GM20000 (cell line): ENCODE data around the gene CDK14.

ENCODE experiments used
- DNase-seq: peaks from one replicate; pipeline ENCODE4 v3.0.0; 2012; ENCODE audit warnings: low spot score
- TF ChIP-seq, protein P1 (sequence below): IDR thresholded peaks from 2 replicates; pipeline ENCODE4 v1.5.1; 2012; ENCODE audit warnings: mild to moderate bottlenecking, control low read depth; ENCODE audit errors: extremely low read depth, missing control alignments

Gene CDK14

GRCh38 chr7:90739716-90740115, 143.6 kb downstream of the CDK14 start:
- no peak for DNase-seq
- TF ChIP-seq, protein P1, sequence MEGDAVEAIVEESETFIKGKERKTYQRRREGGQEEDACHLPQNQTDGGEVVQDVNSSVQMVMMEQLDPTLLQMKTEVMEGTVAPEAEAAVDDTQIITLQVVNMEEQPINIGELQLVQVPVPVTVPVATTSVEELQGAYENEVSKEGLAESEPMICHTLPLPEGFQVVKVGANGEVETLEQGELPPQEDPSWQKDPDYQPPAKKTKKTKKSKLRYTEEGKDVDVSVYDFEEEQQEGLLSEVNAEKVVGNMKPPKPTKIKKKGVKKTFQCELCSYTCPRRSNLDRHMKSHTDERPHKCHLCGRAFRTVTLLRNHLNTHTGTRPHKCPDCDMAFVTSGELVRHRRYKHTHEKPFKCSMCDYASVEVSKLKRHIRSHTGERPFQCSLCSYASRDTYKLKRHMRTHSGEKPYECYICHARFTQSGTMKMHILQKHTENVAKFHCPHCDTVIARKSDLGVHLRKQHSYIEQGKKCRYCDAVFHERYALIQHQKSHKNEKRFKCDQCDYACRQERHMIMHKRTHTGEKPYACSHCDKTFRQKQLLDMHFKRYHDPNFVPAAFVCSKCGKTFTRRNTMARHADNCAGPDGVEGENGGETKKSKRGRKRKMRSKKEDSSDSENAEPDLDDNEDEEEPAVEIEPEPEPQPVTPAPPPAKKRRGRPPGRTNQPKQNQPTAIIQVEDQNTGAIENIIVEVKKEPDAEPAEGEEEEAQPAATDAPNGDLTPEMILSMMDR = no peak

DNA sequence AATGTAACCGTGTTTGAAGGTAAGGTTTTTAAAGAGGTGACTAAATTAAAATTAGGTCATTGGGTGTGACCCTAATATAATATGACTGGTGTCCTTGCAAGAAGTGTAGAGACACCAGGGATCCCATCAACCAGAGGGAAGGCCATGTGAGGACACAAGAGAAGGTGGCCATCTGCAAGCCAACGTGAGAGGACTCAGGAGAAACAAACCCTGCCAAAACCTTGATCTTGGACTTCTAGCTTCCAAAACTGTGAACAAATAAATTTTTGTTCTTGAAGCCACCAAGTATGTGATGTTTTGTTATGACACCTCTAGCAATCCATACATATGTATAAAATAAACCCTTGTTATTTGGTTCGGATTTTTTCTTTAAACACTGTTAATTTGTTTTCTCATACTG, 144.3 kb downstream of the CDK14 start:
- no peak for DNase-seq
- TF ChIP-seq, protein P1 = no peak

DNA sequence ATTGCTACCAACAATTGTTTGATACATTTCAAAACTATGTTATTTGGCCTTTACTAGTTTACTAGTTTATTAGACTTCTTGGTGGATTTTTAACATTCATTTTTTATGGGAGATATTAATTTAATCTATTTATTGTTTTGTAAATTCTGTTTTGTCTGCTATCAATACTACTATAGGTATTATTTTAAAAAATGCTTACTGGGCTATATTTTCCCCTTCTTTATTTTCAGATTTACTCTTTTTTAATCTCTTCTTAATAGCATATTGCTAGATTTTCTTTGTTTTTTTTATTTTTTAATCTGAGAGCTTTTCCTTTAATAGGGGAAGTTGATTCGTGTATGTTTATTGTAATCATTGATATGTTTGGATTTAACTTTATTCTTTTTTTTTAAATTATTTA, 147.5 kb downstream of the CDK14 start:
- TF ChIP-seq, protein P1 = no peak
- DNase-seq = no peak

GRCh38 chr7:90747516-90747915, 151.4 kb downstream of the CDK14 start:
- no peak for DNase-seq
- TF ChIP-seq, protein P1 = no peak

DNA sequence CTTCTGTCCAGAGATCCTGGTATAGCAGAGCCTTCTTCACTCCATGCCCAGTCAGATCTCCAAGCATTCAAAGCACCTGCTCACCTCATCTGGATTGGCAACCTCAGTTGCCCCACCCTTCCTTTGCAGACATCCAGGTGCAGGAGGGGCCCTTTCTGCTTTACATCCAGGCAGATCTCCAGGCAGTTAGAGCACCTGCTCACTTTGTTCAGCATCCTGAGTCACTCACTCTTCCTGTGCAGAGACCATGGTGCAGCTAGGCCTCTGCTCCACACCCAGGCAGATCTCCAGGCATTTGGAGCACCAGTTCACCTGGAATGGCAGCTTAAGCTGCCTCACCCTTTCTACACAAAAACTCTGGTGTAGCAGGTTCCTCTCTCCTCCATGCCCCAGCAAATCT, 153.1 kb downstream of the CDK14 start:
- TF ChIP-seq, protein P1 = no peak
- no peak for DNase-seq

GRCh38 chr7:90749774-90750173, 153.7 kb downstream of the CDK14 start:
- TF ChIP-seq, protein P1 = no peak
- peak; percentile 49 for DNase-seq

GRCh38 chr7:90751595-90751994, 155.5 kb downstream of the CDK14 start:
- TF ChIP-seq, protein P1 = no peak
- DNase-seq = no peak
